ENCODE data around the gene ANKRD13D. TPM values are rescaled to one million over a fixed set of nuclear protein-coding genes. Genes with fewer than 3 reads are reported as not detected.

ANKRD13D gene
- total RNA-seq, 2 donors from 2014 or later: 56.6 to 58.6 TPM

DNA sequence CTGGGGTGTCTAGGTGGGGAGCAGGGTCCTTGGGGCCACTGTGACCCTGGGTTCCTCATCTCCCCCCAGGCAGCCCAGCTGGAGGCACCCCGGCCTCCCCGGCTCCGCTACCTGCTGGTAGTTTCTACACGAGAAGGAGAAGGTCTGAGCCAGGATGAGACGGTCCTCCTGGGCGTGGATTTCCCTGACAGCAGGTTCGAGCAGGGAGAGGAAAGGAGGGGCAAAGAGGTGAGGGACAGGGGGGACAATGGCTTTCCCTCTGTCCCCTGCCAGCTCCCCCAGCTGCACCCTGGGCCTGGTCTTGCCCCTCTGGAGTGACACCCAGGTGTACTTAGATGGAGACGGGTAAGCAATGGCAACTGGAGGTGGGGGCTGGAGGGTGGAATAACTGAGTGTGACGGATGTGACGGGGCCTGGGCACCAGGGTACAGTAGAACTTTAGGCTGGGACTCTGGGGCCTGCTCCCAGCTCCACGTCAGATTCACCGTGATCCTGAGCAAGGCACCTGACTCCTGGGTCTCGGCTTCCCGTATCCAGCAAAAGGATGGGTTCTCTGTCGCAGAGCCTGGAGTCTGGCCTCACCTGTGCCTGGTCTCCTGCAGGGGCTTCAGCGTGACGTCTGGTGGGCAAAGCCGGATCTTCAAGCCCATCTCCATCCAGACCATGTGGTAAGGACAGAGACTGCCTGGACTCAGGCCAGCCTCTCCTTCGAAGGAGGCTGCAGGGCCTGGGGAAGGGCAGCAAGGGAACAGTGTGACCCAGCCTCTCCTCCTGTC, 17.9 kb downstream of the ANKRD13D start:
- H3K9me3 Mint-ChIP-seq: no peaks in the 10 kb centered on the region
- H3K4me1 ChIP-seq (ENCODE audit: control insufficient read depth, insufficient read depth, low read length): no peaks in the 10 kb centered on the region
- no peak overlapping the region for H3K27ac ChIP-seq (ENCODE audit: low read depth, low read length)
- H3K27me3 ChIP-seq (ENCODE audit: control insufficient read depth, insufficient read depth, low read length, poor library complexity, severe bottlenecking): no peaks in the 10 kb centered on the region
- H3K9ac ChIP-seq (ENCODE audit: extremely low read depth, low read length, poor library complexity, severe bottlenecking): no peak overlapping the region
- H3K36me3 Mint-ChIP-seq (ENCODE audit: low read depth): peaks cover 14% of the 10 kb centered on the region
- no peak overlapping the region for H3K4me3 Mint-ChIP-seq
- H3K4me1 Mint-ChIP-seq: peaks cover 9% of the 10 kb centered on the region
- WGBS, 2 experiments (ENCODE audit: insufficient coverage in 1 of 2, insufficient read length in 1 of 2): 91 to 93% methylated on average over 16 to 19 of the region's 19 CpGs
- H3K27ac Mint-ChIP-seq: no peak overlapping the region
- H3K9me3 ChIP-seq (ENCODE audit: control insufficient read depth, low read length): no peaks in the 10 kb centered on the region
- H3K36me3 ChIP-seq (ENCODE audit: control insufficient read depth, insufficient read depth, low read length): peaks cover 4% of the 10 kb centered on the region
- TF ChIP-seq, protein P1, sequence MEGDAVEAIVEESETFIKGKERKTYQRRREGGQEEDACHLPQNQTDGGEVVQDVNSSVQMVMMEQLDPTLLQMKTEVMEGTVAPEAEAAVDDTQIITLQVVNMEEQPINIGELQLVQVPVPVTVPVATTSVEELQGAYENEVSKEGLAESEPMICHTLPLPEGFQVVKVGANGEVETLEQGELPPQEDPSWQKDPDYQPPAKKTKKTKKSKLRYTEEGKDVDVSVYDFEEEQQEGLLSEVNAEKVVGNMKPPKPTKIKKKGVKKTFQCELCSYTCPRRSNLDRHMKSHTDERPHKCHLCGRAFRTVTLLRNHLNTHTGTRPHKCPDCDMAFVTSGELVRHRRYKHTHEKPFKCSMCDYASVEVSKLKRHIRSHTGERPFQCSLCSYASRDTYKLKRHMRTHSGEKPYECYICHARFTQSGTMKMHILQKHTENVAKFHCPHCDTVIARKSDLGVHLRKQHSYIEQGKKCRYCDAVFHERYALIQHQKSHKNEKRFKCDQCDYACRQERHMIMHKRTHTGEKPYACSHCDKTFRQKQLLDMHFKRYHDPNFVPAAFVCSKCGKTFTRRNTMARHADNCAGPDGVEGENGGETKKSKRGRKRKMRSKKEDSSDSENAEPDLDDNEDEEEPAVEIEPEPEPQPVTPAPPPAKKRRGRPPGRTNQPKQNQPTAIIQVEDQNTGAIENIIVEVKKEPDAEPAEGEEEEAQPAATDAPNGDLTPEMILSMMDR (conservative IDR thresholded peaks at IDR 0.05): no peak
- peaks cover 2% of the 10 kb centered on the region for H3K27me3 Mint-ChIP-seq (ENCODE audit: insufficient read depth)
- peak; percentile 31 for DNase-seq
- H3K4me3 ChIP-seq (ENCODE audit: low read length): no peak overlapping the region

DNA sequence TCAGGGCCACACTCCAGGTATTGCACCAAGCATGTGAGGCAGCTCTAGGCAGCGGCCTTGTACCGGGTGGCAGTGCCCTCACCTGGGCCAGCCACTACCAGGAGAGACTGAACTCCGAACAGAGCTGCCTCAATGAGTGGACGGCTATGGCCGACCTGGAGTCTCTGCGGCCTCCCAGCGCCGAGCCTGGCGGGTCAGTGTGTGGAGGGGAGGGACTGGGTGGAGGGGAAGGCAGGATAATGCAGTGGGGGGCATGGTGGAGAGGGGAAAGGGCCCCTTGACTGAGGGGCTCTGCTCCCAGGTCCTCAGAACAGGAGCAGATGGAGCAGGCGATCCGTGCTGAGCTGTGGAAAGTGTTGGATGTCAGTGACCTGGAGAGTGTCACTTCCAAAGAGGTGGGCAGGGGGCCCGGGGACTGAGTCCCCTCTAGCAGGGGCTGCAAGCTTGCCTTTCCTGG, 18.5 kb downstream of the ANKRD13D start:
- WGBS, 2 experiments (ENCODE audit: insufficient coverage in 1 of 2, insufficient read length in 1 of 2): 90 to 93% methylated on average over 8 to 12 of the region's 12 CpGs
- Histone ChIP-seq H3K9ac (ENCODE audit: extremely low read depth, low read length, poor library complexity, severe bottlenecking) (no peak overlapping the region), H3K4me1 (ENCODE audit: control insufficient read depth, insufficient read depth, low read length) (no peaks in the 10 kb centered on the region), H3K27me3 (ENCODE audit: control insufficient read depth, insufficient read depth, low read length, poor library complexity, severe bottlenecking) (no peaks in the 10 kb centered on the region), H3K9me3 (ENCODE audit: control insufficient read depth, low read length) (no peaks in the 10 kb centered on the region), H3K27ac (ENCODE audit: low read depth, low read length) (no peak overlapping the region), H3K4me3 (ENCODE audit: low read length) (no peak overlapping the region), H3K36me3 (ENCODE audit: control insufficient read depth, insufficient read depth, low read length) (peaks cover 4% of the 10 kb centered on the region)
- DNase-seq: peak; percentile 31
- H3K27ac Mint-ChIP-seq: no peak overlapping the region
- H3K9me3 Mint-ChIP-seq: no peaks in the 10 kb centered on the region
- peaks cover 3% of the 10 kb centered on the region for H3K4me1 Mint-ChIP-seq
- no peak overlapping the region for H3K4me3 Mint-ChIP-seq
- H3K27me3 Mint-ChIP-seq (ENCODE audit: insufficient read depth): peaks cover 2% of the 10 kb centered on the region
- TF ChIP-seq, protein P1 (conservative IDR thresholded peaks at IDR 0.05): no peak
- H3K36me3 Mint-ChIP-seq (ENCODE audit: low read depth): peaks cover 14% of the 10 kb centered on the region

DNA sequence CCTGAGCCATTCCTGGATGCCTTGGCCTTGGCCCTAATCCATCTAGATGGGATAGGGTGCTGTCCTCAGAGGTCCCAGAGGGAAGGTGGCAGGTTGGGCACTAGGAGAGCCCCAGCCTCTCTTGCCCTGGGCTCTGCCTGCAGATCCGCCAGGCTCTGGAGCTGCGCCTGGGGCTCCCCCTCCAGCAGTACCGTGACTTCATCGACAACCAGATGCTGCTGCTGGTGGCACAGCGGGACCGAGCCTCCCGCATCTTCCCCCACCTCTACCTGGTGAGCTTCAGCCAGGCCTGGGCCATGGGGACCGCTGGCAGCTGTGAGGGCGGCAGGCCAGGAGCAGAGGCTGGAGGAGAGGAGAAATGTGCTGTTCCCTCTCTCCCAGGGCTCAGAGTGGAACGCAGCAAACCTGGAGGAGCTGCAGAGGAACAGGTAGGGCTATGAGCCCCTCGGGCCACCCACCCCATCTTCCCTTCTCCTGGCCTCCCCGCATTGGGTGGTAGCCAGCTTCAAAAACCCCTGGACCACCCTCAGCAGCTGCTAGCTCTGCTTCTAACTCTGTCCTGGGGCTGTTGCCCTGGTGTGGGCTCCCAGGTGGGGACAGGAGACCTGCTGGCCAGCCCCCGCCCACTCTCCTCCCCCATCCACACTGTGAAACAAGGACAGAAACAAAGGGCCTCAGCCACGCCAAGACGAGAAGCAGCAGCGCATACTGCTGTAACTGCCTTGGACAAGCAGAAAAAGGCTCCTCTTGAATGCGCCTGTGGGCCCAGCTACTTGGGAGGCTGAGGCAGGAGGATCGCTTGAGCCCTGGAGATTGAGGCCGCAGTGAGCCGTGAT, 19.1 kb downstream of the ANKRD13D start:
- 90 to 93% methylated on average over 16 to 20 of the region's 20 CpGs for WGBS, 2 experiments (ENCODE audit: insufficient coverage in 1 of 2, insufficient read length in 1 of 2)
- H3K27ac Mint-ChIP-seq: no peak overlapping the region
- no peak overlapping the region for H3K4me3 Mint-ChIP-seq
- Histone ChIP-seq H3K27me3 (ENCODE audit: control insufficient read depth, insufficient read depth, low read length, poor library complexity, severe bottlenecking) (no peaks in the 10 kb centered on the region), H3K4me1 (ENCODE audit: control insufficient read depth, insufficient read depth, low read length) (no peaks in the 10 kb centered on the region), H3K9ac (ENCODE audit: extremely low read depth, low read length, poor library complexity, severe bottlenecking) (no peak overlapping the region), H3K9me3 (ENCODE audit: control insufficient read depth, low read length) (no peaks in the 10 kb centered on the region), H3K4me3 (ENCODE audit: low read length) (no peak overlapping the region), H3K36me3 (ENCODE audit: control insufficient read depth, insufficient read depth, low read length) (peaks cover 4% of the 10 kb centered on the region), H3K27ac (ENCODE audit: low read depth, low read length) (no peak overlapping the region)
- H3K9me3 Mint-ChIP-seq: no peaks in the 10 kb centered on the region
- H3K4me1 Mint-ChIP-seq: peaks cover 2% of the 10 kb centered on the region
- TF ChIP-seq, protein P1 (conservative IDR thresholded peaks at IDR 0.05): no peak
- DNase-seq: peak; percentile 22
- peaks cover 14% of the 10 kb centered on the region for H3K36me3 Mint-ChIP-seq (ENCODE audit: low read depth)
- peaks cover 2% of the 10 kb centered on the region for H3K27me3 Mint-ChIP-seq (ENCODE audit: insufficient read depth)

All from endodermal cell (in vitro differentiated cells).